Mesothelial cell of epicardium (in vitro differentiated cells): ENCODE results near the gene DGKI. TPM values are rescaled to one million over a fixed set of nuclear protein-coding genes. Genes with fewer than 3 reads are reported as not detected.

Experiments used
- DNase-seq, 2 experiments: peaks; one replicate each; pipeline ENCODE4 v3.0.0; 2021; ENCODE audit warnings: low spot score in 2 of 2; ENCODE audit not compliant: unreplicated experiment in 2 of 2
- H3K27ac Mint-ChIP-seq: 2 replicates; pipeline ENCODE4 v1.8.0; 2021; ENCODE audit warnings: mixed read lengths
- H3K27me3 Mint-ChIP-seq: 2 replicates; pipeline ENCODE4 v1.8.0; 2021; ENCODE audit warnings: low read depth, mixed read lengths
- H3K36me3 Mint-ChIP-seq: 2 replicates; pipeline ENCODE4 v1.8.0; 2021; ENCODE audit warnings: mixed read lengths
- H3K4me1 Mint-ChIP-seq: 2 replicates; pipeline ENCODE4 v1.8.0; 2021; ENCODE audit warnings: mixed read lengths
- H3K4me3 Mint-ChIP-seq: 2 replicates; pipeline ENCODE4 v1.8.0; 2021; ENCODE audit warnings: mild to moderate bottlenecking, moderate library complexity, mixed read lengths
- H3K9me3 Mint-ChIP-seq: 2 replicates; pipeline ENCODE4 v1.8.0; 2021; ENCODE audit warnings: mixed read lengths
- total RNA-seq: library from RNA; stranded (reverse); gene quantifications from 3 replicates; pipeline ENCODE4 v1.2.1, GENCODE V29; 2021
- TF ChIP-seq, protein P1 (sequence below): fragments of 200-600 bp; sonication (generic); IDR thresholded peaks from one replicate; pipeline ENCODE4 v1.5.0; 2021; ENCODE audit warnings: antibody characterized with exemption; ENCODE audit not compliant: unreplicated experiment

Gene DGKI
- total RNA-seq, 1 donor from 2014 or later: 2.0 TPM

DNA sequence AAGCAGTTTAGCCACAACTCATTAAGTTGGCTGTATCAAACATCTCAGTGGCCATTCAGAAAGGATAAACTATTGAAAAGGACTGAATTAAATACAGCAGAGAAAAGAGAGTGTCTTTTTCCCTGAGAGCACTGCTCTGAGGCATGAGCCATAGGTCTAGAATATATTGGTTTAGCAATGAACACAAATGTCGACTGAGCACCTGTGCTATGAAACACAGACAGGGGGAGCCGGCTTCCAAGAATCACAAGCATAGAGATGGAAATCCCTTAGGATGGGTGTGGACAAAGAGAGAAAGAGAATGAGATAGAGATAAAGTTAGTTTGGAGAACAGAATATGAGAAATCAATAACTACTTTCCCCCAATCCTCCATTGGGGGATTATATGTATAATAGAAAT is 54.8 kb downstream of the DGKI start:
- H3K27ac Mint-ChIP-seq: no peak overlapping the region
- no peaks in the 10 kb centered on the region for H3K27me3 Mint-ChIP-seq
- no peak for DNase-seq
- TF ChIP-seq, protein P1, sequence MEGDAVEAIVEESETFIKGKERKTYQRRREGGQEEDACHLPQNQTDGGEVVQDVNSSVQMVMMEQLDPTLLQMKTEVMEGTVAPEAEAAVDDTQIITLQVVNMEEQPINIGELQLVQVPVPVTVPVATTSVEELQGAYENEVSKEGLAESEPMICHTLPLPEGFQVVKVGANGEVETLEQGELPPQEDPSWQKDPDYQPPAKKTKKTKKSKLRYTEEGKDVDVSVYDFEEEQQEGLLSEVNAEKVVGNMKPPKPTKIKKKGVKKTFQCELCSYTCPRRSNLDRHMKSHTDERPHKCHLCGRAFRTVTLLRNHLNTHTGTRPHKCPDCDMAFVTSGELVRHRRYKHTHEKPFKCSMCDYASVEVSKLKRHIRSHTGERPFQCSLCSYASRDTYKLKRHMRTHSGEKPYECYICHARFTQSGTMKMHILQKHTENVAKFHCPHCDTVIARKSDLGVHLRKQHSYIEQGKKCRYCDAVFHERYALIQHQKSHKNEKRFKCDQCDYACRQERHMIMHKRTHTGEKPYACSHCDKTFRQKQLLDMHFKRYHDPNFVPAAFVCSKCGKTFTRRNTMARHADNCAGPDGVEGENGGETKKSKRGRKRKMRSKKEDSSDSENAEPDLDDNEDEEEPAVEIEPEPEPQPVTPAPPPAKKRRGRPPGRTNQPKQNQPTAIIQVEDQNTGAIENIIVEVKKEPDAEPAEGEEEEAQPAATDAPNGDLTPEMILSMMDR: no peak
- peaks cover 23% of the 10 kb centered on the region for H3K9me3 Mint-ChIP-seq
- H3K4me1 Mint-ChIP-seq: no peaks in the 10 kb centered on the region
- H3K36me3 Mint-ChIP-seq: peaks cover 3% of the 10 kb centered on the region
- no peak overlapping the region for H3K4me3 Mint-ChIP-seq

- Mint-ChIP-seq H3K4me1 (no peaks in the 10 kb centered on the region), H3K27ac (no peak overlapping the region), H3K36me3 (no peaks in the 10 kb centered on the region), H3K27me3 (no peaks in the 10 kb centered on the region), H3K9me3 (peaks cover 25% of the 10 kb centered on the region), H3K4me3 (no peak overlapping the region)
- TF ChIP-seq, protein P1: no peak
- no peak for DNase-seq
Observed at GRCh38 chr7:137790828-137791227, 55.9 kb downstream of the DGKI start.

- no peak for DNase-seq
- no peaks in the 10 kb centered on the region for H3K36me3 Mint-ChIP-seq
- TF ChIP-seq, protein P1: no peak
- H3K9me3 Mint-ChIP-seq: peaks cover 29% of the 10 kb centered on the region
- peak overlapping the region; percentile 26 for H3K27ac Mint-ChIP-seq
- H3K27me3 Mint-ChIP-seq: no peaks in the 10 kb centered on the region
- no peaks in the 10 kb centered on the region for H3K4me1 Mint-ChIP-seq
- H3K4me3 Mint-ChIP-seq: no peak overlapping the region
Observed at GRCh38 chr7:137789215-137789882, 57.4 kb downstream of the DGKI start.

- TF ChIP-seq, protein P1: no peak
- no peak overlapping the region for H3K27ac Mint-ChIP-seq
- no peak overlapping the region for H3K4me3 Mint-ChIP-seq
- DNase-seq: no peak
- H3K36me3 Mint-ChIP-seq: no peaks in the 10 kb centered on the region
- H3K27me3 Mint-ChIP-seq: peaks cover 2% of the 10 kb centered on the region
- no peaks in the 10 kb centered on the region for H3K4me1 Mint-ChIP-seq
- H3K9me3 Mint-ChIP-seq: peaks cover 45% of the 10 kb centered on the region
Observed at GRCh38 chr7:137787301-137787976, 59.3 kb downstream of the DGKI start.

DNA sequence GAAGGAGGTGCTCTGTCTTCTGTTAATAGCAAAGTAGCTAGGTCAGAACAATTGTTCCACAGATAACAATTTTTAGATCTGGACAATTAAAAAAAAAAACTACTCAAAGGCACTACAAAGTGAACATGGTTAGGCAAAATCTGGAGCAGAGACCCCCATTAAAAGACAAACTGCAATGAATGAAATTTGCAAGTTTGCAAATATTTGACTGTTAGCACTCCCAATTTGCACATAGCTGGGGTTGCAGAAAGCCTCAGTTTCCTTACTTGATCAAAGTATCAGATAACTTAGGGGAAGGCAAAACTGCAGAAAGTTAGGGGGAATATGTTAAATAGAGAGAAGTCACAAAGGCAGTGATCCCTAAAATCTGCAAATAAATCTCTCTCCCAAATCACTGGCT is 68.3 kb downstream of the DGKI start:
- no peak for DNase-seq
- peaks cover 10% of the 10 kb centered on the region for H3K9me3 Mint-ChIP-seq
- TF ChIP-seq, protein P1: no peak
- peaks cover 19% of the 10 kb centered on the region for H3K27me3 Mint-ChIP-seq
- no peaks in the 10 kb centered on the region for H3K36me3 Mint-ChIP-seq
- H3K4me1 Mint-ChIP-seq: no peaks in the 10 kb centered on the region
- H3K4me3 Mint-ChIP-seq: no peak overlapping the region
- H3K27ac Mint-ChIP-seq: no peak overlapping the region
